Measurements from ENCODE around the gene NTM. TPM values are rescaled to one million over a fixed set of nuclear protein-coding genes. Genes with fewer than 3 reads are reported as not detected.

Gene NTM
- total RNA-seq, 1 experiment from 2014 or later = 16.4 TPM

- ATAC-seq (no peak), DNase-seq (ENCODE audit: low spot score) (no peak)
- peaks cover 71% of the 10 kb centered on the region for H3K36me3 Mint-ChIP-seq
- TF ChIP-seq USF2 (CRISPR knock-in tag; IDR thresholded peaks at IDR 0.05) (no peak), TCF7 (CRISPR knock-in tag; IDR thresholded peaks at IDR 0.05; ENCODE audit: low read depth) (no peak), KAT7 (CRISPR knock-in tag; IDR thresholded peaks at IDR 0.05; ENCODE audit: borderline replicate concordance) (no peak), JUN (CRISPR knock-in tag; IDR thresholded peaks at IDR 0.05) (no peak), ZNF232 (CRISPR knock-in tag; IDR thresholded peaks at IDR 0.05) (no peak), ERG (CRISPR knock-in tag; IDR thresholded peaks at IDR 0.05) (no peak), SP1 (CRISPR knock-in tag; conservative IDR thresholded peaks at IDR 0.05) (no peak), ZNF281 (CRISPR knock-in tag; IDR thresholded peaks at IDR 0.05) (no peak), E2F1 (CRISPR knock-in tag; IDR thresholded peaks at IDR 0.05) (no peak), ATF3 (CRISPR knock-in tag; conservative IDR thresholded peaks at IDR 0.05) (no peak), NR1H2 (CRISPR knock-in tag; IDR thresholded peaks at IDR 0.05) (no peak), GRHL2 (CRISPR knock-in tag; IDR thresholded peaks at IDR 0.05; ENCODE audit: insufficient replicate concordance, severe bottlenecking) (no peak), FOXP4 (CRISPR knock-in tag; IDR thresholded peaks at IDR 0.05) (no peak), PREB (CRISPR knock-in tag; IDR thresholded peaks at IDR 0.05; ENCODE audit: borderline replicate concordance) (no peak), ZNF671 (CRISPR knock-in tag; IDR thresholded peaks at IDR 0.05) (no peak), ZNF219 (CRISPR knock-in tag; IDR thresholded peaks at IDR 0.05; ENCODE audit: borderline replicate concordance) (no peak), ARID4B (CRISPR knock-in tag; IDR thresholded peaks at IDR 0.05; ENCODE audit: borderline replicate concordance) (no peak), MLX (CRISPR knock-in tag; IDR thresholded peaks at IDR 0.05) (no peak)
- ChIA-PET CTCF (no interaction called here), POLR2A (no interaction called here)
- no peak overlapping the region for H3K4me3 Mint-ChIP-seq
- peaks cover 77% of the 10 kb centered on the region for H3K9me3 Mint-ChIP-seq
- peaks cover 8% of the 10 kb centered on the region for H3K27me3 Mint-ChIP-seq (ENCODE audit: low read depth)
- no peaks in the 10 kb centered on the region for H3K4me1 Mint-ChIP-seq
- H3K27ac Mint-ChIP-seq = no peak overlapping the region
Measured at GRCh38 chr11:132084433-132084832, 714.0 kb downstream of the NTM start.
